Caco-2 (cell line): ENCODE results near the gene FNDC3A. TPM values are rescaled to one million over a fixed set of nuclear protein-coding genes. Genes with fewer than 3 reads are reported as not detected.
"Not testable (repeated sequence)": the region's sequence is repeated elsewhere in the genome, so short reads cannot be mapped to it uniquely, and the experiment has no call there.

Source experiments
- BruUV-seq: library from RNA; stranded (reverse); fragments of 400-500 nt; replicated peaks from 2 replicates; lab custom pipeline; 2021; lab: Mats Ljungman, UMichigan
- CTCF ChIA-PET: fragments of 300-600 bp; sonication (Branson Sonifier 250); formaldehyde crosslinking; loops from one replicate; lab custom pipeline; 2022; ENCODE audit warnings: antibody characterized with exemption; lab: Charles Lee
- POLR2A ChIA-PET: fragments of 300-600 bp; sonication (Branson Sonifier 250); formaldehyde crosslinking; loops from one replicate; lab custom pipeline; 2022; ENCODE audit warnings: antibody characterized with exemption; lab: Charles Lee
- DNase-seq, 2 experiments: peaks; one replicate each; pipeline versions ENCODE4 v3.0.0 to v3.0.0-alpha.2; 2020 to 2022
- H3K27me3 ChIP-seq: replicated peaks from 2 replicates; pipeline ENCODE4 v1.6.0; 2011; ENCODE audit warnings: low read length; ENCODE audit not compliant: control insufficient read depth, insufficient read depth
- H3K36me3 ChIP-seq: 2 replicates; pipeline ENCODE4 v1.5.1; 2011; ENCODE audit warnings: low read length; ENCODE audit not compliant: control insufficient read depth, insufficient read depth
- H3K4me1 ChIP-seq: fragments of 250-450 bp; sonication (Bioruptor Pico); 2 replicates; pipeline ENCODE4 v1.5.1; 2020; ENCODE audit warnings: mild to moderate bottlenecking
- H3K4me3 ChIP-seq: 2 replicates; pipeline ENCODE4 v1.5.1; 2011; ENCODE audit warnings: low read depth, mild to moderate bottlenecking, control low read depth, low read length
- H3K9me3 ChIP-seq: fragments of 250-450 bp; sonication (Bioruptor Pico); 2 replicates; pipeline ENCODE4 v1.5.1; 2020; ENCODE audit warnings: mild to moderate bottlenecking, moderate library complexity
- H3K27ac Mint-ChIP-seq: one replicate; pipeline ENCODE4 v1.8.0; 2022; ENCODE audit warnings: mixed read lengths; ENCODE audit not compliant: unreplicated experiment
- H3K27me3 Mint-ChIP-seq: one replicate; pipeline ENCODE4 v1.8.0; 2022; ENCODE audit warnings: mixed read lengths; ENCODE audit not compliant: insufficient read depth, unreplicated experiment
- H3K36me3 Mint-ChIP-seq: one replicate; pipeline ENCODE4 v1.8.0; 2022; ENCODE audit warnings: mild to moderate bottlenecking, mixed read lengths; ENCODE audit not compliant: insufficient read depth, unreplicated experiment
- H3K4me1 Mint-ChIP-seq: one replicate; pipeline ENCODE4 v1.8.0; 2022; ENCODE audit warnings: low read depth, mixed read lengths; ENCODE audit not compliant: unreplicated experiment
- H3K4me3 Mint-ChIP-seq: one replicate; pipeline ENCODE4 v1.8.0; 2022; ENCODE audit warnings: mild to moderate bottlenecking, moderate library complexity, mixed read lengths; ENCODE audit not compliant: unreplicated experiment
- H3K9me3 Mint-ChIP-seq: one replicate; pipeline ENCODE4 v1.8.0; 2022; ENCODE audit warnings: mixed read lengths; ENCODE audit not compliant: unreplicated experiment
- CTCF ChIP-seq, 2 experiments: fragments of 200-600 bp in 1 of 2; IDR thresholded peaks; 1 replicate in 1 of 2; 2 replicates in 1 of 2; pipeline versions ENCODE4 v1.5.1 to v1.8.0; 2011 to 2022; ENCODE audit warnings: antibody characterized with exemption in 1 of 2, control low read depth in 1 of 2, inconsistent platforms in 1 of 2, low read depth in 1 of 2, low read length in 1 of 2, mild to moderate bottlenecking in 1 of 2, moderate library complexity in 1 of 2; ENCODE audit not compliant: insufficient read depth in 1 of 2, severe bottlenecking in 1 of 2, unreplicated experiment in 1 of 2
- intact Hi-C: fragments of 100-400 bp; cut with micrococcal nuclease; formaldehyde crosslinking; loops from one replicate; pipeline ENCODE4 v1.10.0; 2022; ENCODE audit not compliant: unreplicated experiment
- total RNA-seq: library from RNA; stranded (reverse); gene quantifications from 2 replicates; pipeline ENCODE4 v1.2.3, GENCODE V29; 2022

FNDC3A gene
- total RNA-seq, 1 experiment from 2014 or later = 32.5 TPM

- H3K9me3 ChIP-seq = no peaks in the 10 kb centered on the region
- CTCF ChIA-PET = no interaction called here
- no peak overlapping the region for H3K4me3 ChIP-seq
- H3K4me1 Mint-ChIP-seq = peaks cover 26% of the 10 kb centered on the region
- POLR2A ChIA-PET = no interaction called here
- no peaks in the 10 kb centered on the region for H3K9me3 Mint-ChIP-seq
- no peak for DNase-seq
- intact Hi-C loops = loop anchor here (5.0 to 10.0 kb wide), 2 partner anchors 136 to 491 kb away; partner anchors contain the start of gene FNDC3A
- H3K27ac Mint-ChIP-seq = peak overlapping the region; percentile 1
- TF ChIP-seq CTCF (IDR thresholded peaks at IDR 0.05; ENCODE audit: insufficient read depth in 1 of 2, low read depth in 1 of 2, low read length in 1 of 2, severe bottlenecking in 1 of 2, unreplicated experiment in 1 of 2) = no peak
- peaks cover 25% of the 10 kb centered on the region for H3K4me1 ChIP-seq
- H3K36me3 Mint-ChIP-seq = peaks cover 17% of the 10 kb centered on the region
- H3K27me3 Mint-ChIP-seq = no peaks in the 10 kb centered on the region
- no TSS peak for BruUV-seq
- H3K4me3 Mint-ChIP-seq = no peak overlapping the region
- peaks cover 1% of the 10 kb centered on the region; the same call in 1 of the 2 replicates for H3K36me3 ChIP-seq
- H3K27me3 ChIP-seq = no peaks in the 10 kb centered on the region
These were observed 138.0 kb downstream of the FNDC3A start for GRCh38 chr13:49113526-49114286.

GRCh38 chr13:49116873-49117272, 141.2 kb downstream of the FNDC3A start:
- H3K9me3 Mint-ChIP-seq = no peaks in the 10 kb centered on the region
- BruUV-seq = no TSS peak
- H3K36me3 Mint-ChIP-seq = peaks cover 17% of the 10 kb centered on the region
- Histone ChIP-seq H3K4me3 (no peak overlapping the region), H3K27me3 (no peaks in the 10 kb centered on the region), H3K9me3 (no peaks in the 10 kb centered on the region), H3K36me3 (peaks cover 5% of the 10 kb centered on the region), H3K4me1 (peaks cover 21% of the 10 kb centered on the region)
- no peak for TF ChIP-seq CTCF (IDR thresholded peaks at IDR 0.05; ENCODE audit: insufficient read depth in 1 of 2, low read depth in 1 of 2, low read length in 1 of 2, severe bottlenecking in 1 of 2, unreplicated experiment in 1 of 2)
- no peak for DNase-seq
- CTCF ChIA-PET = no interaction called here
- H3K27ac Mint-ChIP-seq = no peak overlapping the region
- no peak overlapping the region for H3K4me3 Mint-ChIP-seq
- H3K27me3 Mint-ChIP-seq = no peaks in the 10 kb centered on the region
- peaks cover 26% of the 10 kb centered on the region for H3K4me1 Mint-ChIP-seq
- POLR2A ChIA-PET = no interaction called here
- intact Hi-C loops = loop anchor here (10.0 kb wide), 1 partner anchor 488 kb away; no protein-coding TSS in a partner anchor

- H3K27me3 Mint-ChIP-seq, H3K36me3 ChIP-seq, CTCF ChIA-PET, H3K27me3 ChIP-seq, H3K9me3 Mint-ChIP-seq, H3K27ac Mint-ChIP-seq, H3K9me3 ChIP-seq, BruUV-seq, H3K4me3 Mint-ChIP-seq, POLR2A ChIA-PET, H3K4me3 ChIP-seq: not testable (repeated sequence)
- H3K4me1 ChIP-seq = peaks cover 17% of the 10 kb centered on the region
- intact Hi-C loops = loop anchor here (10.0 kb wide), 1 partner anchor 486 kb away; no protein-coding TSS in a partner anchor
- peak in 1 of 2 experiments; percentile 43 for DNase-seq
- peaks cover 17% of the 10 kb centered on the region for H3K4me1 Mint-ChIP-seq
- peaks cover 17% of the 10 kb centered on the region for H3K36me3 Mint-ChIP-seq
These were observed 142.7 kb downstream of the FNDC3A start for GRCh38 chr13:49118455-49118854.
